Fibroblast of gingiva (primary cell): ENCODE results near the gene KLHL15.
A peak's percentile ranks its signal among the peaks of the same experiment; 100 is the strongest.
"Not testable (repeated sequence)": the region's sequence is repeated elsewhere in the genome, so short reads cannot be mapped to it uniquely, and the experiment has no call there.

Experiments used
- DNase-seq: peaks from one replicate; pipeline ENCODE4 v3.0.0-alpha.2; 2011; ENCODE audit warnings: low read depth

KLHL15 gene

GRCh38 chrX:24018809-24019208, 8.2 kb downstream of the KLHL15 start:
- peak; percentile 16 for DNase-seq

- no peak for DNase-seq
These were observed 9.3 kb downstream of the KLHL15 start for GRCh38 chrX:24017674-24018073.

GRCh38 chrX:24014388-24015018, 12.5 kb downstream of the KLHL15 start:
- DNase-seq, result no peak

GRCh38 chrX:24012266-24012665, 14.7 kb downstream of the KLHL15 start:
- no peak for DNase-seq

- no peak for DNase-seq
These were observed 21.1 kb downstream of the KLHL15 start for GRCh38 chrX:24005867-24006266.

GRCh38 chrX:24005028-24005427, 22.0 kb downstream of the KLHL15 start:
- DNase-seq, result no peak

GRCh38 chrX:24002792-24003191, 24.2 kb downstream of the KLHL15 start:
- no peak for DNase-seq

- DNase-seq, result no peak
These were observed 24.8 kb downstream of the KLHL15 start for GRCh38 chrX:24002167-24002566.

GRCh38 chrX:23999671-24000070, 27.3 kb downstream of the KLHL15 start:
- DNase-seq, result no peak

- no peak for DNase-seq
These were observed 33.9 kb downstream of the KLHL15 start for GRCh38 chrX:23993012-23993633.

- DNase-seq, result no peak
These were observed 34.6 kb downstream of the KLHL15 start for GRCh38 chrX:23992431-23992830.

GRCh38 chrX:23990455-23990854, 36.5 kb downstream of the KLHL15 start:
- no peak for DNase-seq

GRCh38 chrX:23989689-23990088, 37.3 kb downstream of the KLHL15 start:
- no peak for DNase-seq

- DNase-seq, result no peak
These were observed 44.1 kb downstream of the KLHL15 start for GRCh38 chrX:23982891-23983290.

GRCh38 chrX:23981711-23982110, 45.3 kb downstream of the KLHL15 start:
- no peak for DNase-seq

- DNase-seq, result no peak
These were observed 45.8 kb downstream of the KLHL15 start for GRCh38 chrX:23981222-23981621.

- no peak for DNase-seq
These were observed 47.0 kb downstream of the KLHL15 start for GRCh38 chrX:23980011-23980441.

- DNase-seq, result peak; percentile 1
These were observed 48.5 kb downstream of the KLHL15 start for GRCh38 chrX:23978491-23978890.

- not testable (repeated sequence) for DNase-seq
These were observed 61.4 kb downstream of the KLHL15 start for GRCh38 chrX:23965630-23966029.

- no peak for DNase-seq
These were observed 62.8 kb downstream of the KLHL15 start for GRCh38 chrX:23964191-23964590.

GRCh38 chrX:23959781-23960180, 67.2 kb downstream of the KLHL15 start:
- no peak for DNase-seq

- DNase-seq, result no peak
These were observed 72.6 kb downstream of the KLHL15 start for GRCh38 chrX:23954396-23954795.

- no peak for DNase-seq
These were observed 73.1 kb downstream of the KLHL15 start for GRCh38 chrX:23953908-23954269.
